ENCODE data around the gene B4GALT1. TPM values are rescaled to one million over a fixed set of nuclear protein-coding genes. Genes with fewer than 3 reads are reported as not detected.
A peak's percentile ranks its signal among the peaks of the same experiment; 100 is the strongest.
"Not testable (repeated sequence)": the region's sequence is repeated elsewhere in the genome, so short reads cannot be mapped to it uniquely, and the experiment has no call there.

Gene B4GALT1
- total RNA-seq, 1 donor from 2014 or later, result 60.2 TPM

- H3K27ac Mint-ChIP-seq (ENCODE audit: unreplicated experiment), result no peak overlapping the region
- TF ChIP-seq, protein P1, sequence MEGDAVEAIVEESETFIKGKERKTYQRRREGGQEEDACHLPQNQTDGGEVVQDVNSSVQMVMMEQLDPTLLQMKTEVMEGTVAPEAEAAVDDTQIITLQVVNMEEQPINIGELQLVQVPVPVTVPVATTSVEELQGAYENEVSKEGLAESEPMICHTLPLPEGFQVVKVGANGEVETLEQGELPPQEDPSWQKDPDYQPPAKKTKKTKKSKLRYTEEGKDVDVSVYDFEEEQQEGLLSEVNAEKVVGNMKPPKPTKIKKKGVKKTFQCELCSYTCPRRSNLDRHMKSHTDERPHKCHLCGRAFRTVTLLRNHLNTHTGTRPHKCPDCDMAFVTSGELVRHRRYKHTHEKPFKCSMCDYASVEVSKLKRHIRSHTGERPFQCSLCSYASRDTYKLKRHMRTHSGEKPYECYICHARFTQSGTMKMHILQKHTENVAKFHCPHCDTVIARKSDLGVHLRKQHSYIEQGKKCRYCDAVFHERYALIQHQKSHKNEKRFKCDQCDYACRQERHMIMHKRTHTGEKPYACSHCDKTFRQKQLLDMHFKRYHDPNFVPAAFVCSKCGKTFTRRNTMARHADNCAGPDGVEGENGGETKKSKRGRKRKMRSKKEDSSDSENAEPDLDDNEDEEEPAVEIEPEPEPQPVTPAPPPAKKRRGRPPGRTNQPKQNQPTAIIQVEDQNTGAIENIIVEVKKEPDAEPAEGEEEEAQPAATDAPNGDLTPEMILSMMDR (IDR thresholded peaks at IDR 0.05), result no peak
- H3K9me3 Mint-ChIP-seq (ENCODE audit: low read depth), result no peaks in the 10 kb centered on the region
- H3K36me3 Mint-ChIP-seq (ENCODE audit: low read depth), result no peaks in the 10 kb centered on the region
- peaks cover 47% of the 10 kb centered on the region for H3K4me1 Mint-ChIP-seq (ENCODE audit: low read depth)
- H3K27me3 Mint-ChIP-seq (ENCODE audit: low read depth), result no peaks in the 10 kb centered on the region
- H3K4me3 Mint-ChIP-seq (ENCODE audit: unreplicated experiment), result peak overlapping the region; percentile 74
- DNase-seq (ENCODE audit: low spot score), result no peak
These were observed 881 bp upstream of the B4GALT1 start for GRCh38 chr9:33167972-33168461.

DNA sequence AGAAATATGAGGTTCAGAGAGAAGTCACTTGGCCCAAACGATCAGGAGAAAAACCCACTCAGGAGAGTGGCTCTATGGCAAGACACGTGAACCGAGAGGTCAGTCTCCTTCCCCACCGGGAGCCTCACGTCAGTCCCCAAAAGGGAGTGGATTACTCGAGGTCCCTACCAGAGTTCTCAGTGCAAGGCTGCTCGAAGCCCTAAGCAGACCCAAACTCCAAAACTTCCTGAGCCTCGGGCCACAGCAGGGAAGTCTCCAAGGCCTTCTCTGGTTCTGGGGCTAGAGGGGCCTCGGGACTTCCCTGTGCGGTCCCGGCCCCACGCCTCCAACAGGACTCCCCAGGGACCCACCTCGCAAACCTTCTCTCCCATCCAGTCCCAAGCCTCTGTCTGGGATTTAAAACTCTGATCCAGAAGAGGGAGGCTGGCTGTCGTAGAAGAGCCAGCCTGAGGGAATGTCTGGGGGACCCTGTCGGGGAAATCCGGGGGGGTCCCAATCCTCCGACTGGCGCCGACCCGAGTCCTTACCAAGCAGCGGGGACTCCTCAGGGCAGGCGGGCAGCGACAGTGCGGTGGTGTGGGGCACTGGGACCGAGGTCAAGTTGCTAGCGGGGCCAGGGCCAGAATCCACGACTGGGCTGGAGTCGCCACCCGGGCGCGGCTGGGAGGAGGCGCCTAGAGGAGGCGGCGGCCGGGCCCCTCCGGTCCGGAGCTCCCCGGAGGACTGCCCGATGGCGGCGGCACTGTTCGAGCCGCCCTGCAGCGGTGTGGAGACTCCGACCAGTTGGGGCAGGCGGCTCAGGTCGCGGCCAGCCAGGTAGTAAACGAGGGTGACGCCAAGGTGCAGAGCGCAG, 679 bp downstream of the B4GALT1 start:
- Mint-ChIP-seq H3K27me3 (ENCODE audit: low read depth) (no peaks in the 10 kb centered on the region), H3K27ac (ENCODE audit: unreplicated experiment) (peak overlapping the region; percentile 64), H3K36me3 (ENCODE audit: low read depth) (no peaks in the 10 kb centered on the region), H3K4me3 (ENCODE audit: unreplicated experiment) (peak overlapping the region; percentile 87), H3K9me3 (ENCODE audit: low read depth) (no peaks in the 10 kb centered on the region), H3K4me1 (ENCODE audit: low read depth) (peaks cover 55% of the 10 kb centered on the region)
- peak; percentile 95 for DNase-seq (ENCODE audit: low spot score)
- TF ChIP-seq, protein P1 (IDR thresholded peaks at IDR 0.05), result no peak

DNA sequence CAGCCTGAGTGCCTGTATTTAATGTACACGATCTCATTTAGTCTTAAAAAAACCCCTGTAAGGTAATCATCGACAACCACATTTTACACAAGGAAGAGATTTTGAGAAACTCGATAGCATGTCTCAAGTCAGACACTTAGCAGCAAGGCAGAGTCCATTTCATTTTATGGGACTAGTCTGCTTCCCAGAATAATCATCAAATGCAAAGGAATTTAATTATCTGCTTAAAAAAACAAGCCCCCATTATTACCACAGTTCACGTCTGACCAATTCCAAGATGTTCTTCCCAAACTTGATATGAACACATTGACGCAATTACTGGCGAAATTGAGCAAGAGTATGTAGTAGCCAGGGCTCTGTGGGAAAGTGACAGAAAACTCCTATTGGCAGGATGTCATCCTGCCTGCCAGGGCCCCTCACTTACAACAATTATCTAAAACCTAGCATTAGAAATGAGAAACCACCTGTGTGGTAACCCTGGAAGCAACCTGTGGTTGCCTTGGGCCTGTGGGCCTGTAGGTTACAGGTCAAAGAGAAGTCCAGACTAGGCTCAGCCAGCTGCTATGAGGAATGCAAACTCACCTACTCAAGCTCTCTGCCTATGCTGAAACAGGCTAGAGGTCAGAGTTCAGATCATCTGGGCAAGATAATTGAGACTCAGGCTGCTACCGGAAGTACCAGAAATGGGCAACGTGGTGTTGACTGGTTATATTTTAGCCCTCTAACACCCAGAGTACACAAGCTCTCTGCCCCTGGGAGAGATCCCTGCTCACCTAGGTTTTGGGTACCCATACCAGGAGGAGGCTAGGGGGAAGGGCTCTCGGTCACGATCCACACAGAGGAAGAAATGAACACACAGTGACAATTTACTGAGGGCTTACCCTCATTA, 1.6 kb downstream of the B4GALT1 start:
- no peaks in the 10 kb centered on the region for H3K36me3 Mint-ChIP-seq (ENCODE audit: low read depth)
- no peaks in the 10 kb centered on the region for H3K9me3 Mint-ChIP-seq (ENCODE audit: low read depth)
- H3K4me3 Mint-ChIP-seq (ENCODE audit: unreplicated experiment), result peak overlapping the region; percentile 87
- peaks cover 65% of the 10 kb centered on the region for H3K4me1 Mint-ChIP-seq (ENCODE audit: low read depth)
- no peaks in the 10 kb centered on the region for H3K27me3 Mint-ChIP-seq (ENCODE audit: low read depth)
- TF ChIP-seq, protein P1 (IDR thresholded peaks at IDR 0.05), result no peak
- H3K27ac Mint-ChIP-seq (ENCODE audit: unreplicated experiment), result peak overlapping the region; percentile 64
- DNase-seq (ENCODE audit: low spot score), result no peak

DNA sequence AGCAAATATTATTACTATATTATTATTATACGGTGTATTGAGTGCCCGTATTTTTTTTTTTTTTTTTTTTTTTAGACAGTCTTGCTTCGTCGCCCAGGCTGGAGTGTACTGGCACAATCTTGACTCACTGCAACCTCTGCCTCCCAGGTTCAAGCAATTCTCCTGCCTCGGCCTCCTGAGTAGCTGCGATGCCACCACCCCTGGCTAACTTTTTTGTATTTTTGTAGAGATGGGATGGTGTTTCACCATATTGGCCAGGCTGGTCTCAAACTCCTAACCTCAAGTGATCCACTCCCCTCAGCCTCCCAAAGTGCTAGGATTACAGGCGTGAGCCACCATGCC, 2.2 kb downstream of the B4GALT1 start:
- not testable (repeated sequence) for H3K27me3 Mint-ChIP-seq (ENCODE audit: low read depth); H3K9me3 Mint-ChIP-seq (ENCODE audit: low read depth); DNase-seq (ENCODE audit: low spot score); H3K36me3 Mint-ChIP-seq (ENCODE audit: low read depth)
- H3K4me1 Mint-ChIP-seq (ENCODE audit: low read depth), result peaks cover 71% of the 10 kb centered on the region
- H3K4me3 Mint-ChIP-seq (ENCODE audit: unreplicated experiment), result peak overlapping the region; percentile 87
- peak overlapping the region; percentile 64 for H3K27ac Mint-ChIP-seq (ENCODE audit: unreplicated experiment)

GRCh38 chr9:33164138-33164809, 2.9 kb downstream of the B4GALT1 start:
- H3K27me3 Mint-ChIP-seq (ENCODE audit: low read depth), result no peaks in the 10 kb centered on the region
- peak overlapping the region; percentile 51 for H3K4me3 Mint-ChIP-seq (ENCODE audit: unreplicated experiment)
- no peaks in the 10 kb centered on the region for H3K36me3 Mint-ChIP-seq (ENCODE audit: low read depth)
- no peak for DNase-seq (ENCODE audit: low spot score)
- peaks cover 77% of the 10 kb centered on the region for H3K4me1 Mint-ChIP-seq (ENCODE audit: low read depth)
- no peaks in the 10 kb centered on the region for H3K9me3 Mint-ChIP-seq (ENCODE audit: low read depth)
- TF ChIP-seq, protein P1 (IDR thresholded peaks at IDR 0.05), result no peak
- H3K27ac Mint-ChIP-seq (ENCODE audit: unreplicated experiment), result peak overlapping the region; percentile 82

Measured in chondrocyte (in vitro differentiated cells).